C4-2B (cell line): ENCODE data around the gene STAB2.

ENCODE experiments used
- CTCF ChIP-seq: fragments of 450-650 bp; conservative IDR thresholded peaks from 2 replicates; pipeline ENCODE4 v1.5.1; 2017; ENCODE audit warnings: mild to moderate bottlenecking
- ZFX ChIP-seq: fragments of 450-650 bp; IDR thresholded peaks from 2 replicates; pipeline ENCODE4 v1.6.1; 2017

- no peak for TF ChIP-seq CTCF
- no peak for TF ChIP-seq ZFX
Measured at GRCh38 chr12:103540319-103540718, 46.8 kb upstream of the STAB2 start.
